ENCODE measurements around the gene ANO2. TPM values are rescaled to one million over a fixed set of nuclear protein-coding genes. Genes with fewer than 3 reads are reported as not detected.

Gene ANO2
- total RNA-seq, 2 experiments from 2014 or later, result not detected

GRCh38 chr12:5588176-5588575 lies 356.9 kb downstream of the ANO2 start:
- no peaks in the 10 kb centered on the region for H3K4me1 Mint-ChIP-seq (ENCODE audit: low read depth)
- H3K27ac Mint-ChIP-seq, result no peak overlapping the region
- intact Hi-C loops (cut with micrococcal nuclease), result no loop called here
- ATAC-seq (no peak), DNase-seq (no peak)
- H3K4me3 Mint-ChIP-seq, result no peak overlapping the region
- ChIA-PET POLR2A (no interaction called here), CTCF (no interaction called here)
- TF ChIP-seq CTCF (IDR thresholded peaks at IDR 0.05), result no peak
- no peaks in the 10 kb centered on the region for H3K9me3 Mint-ChIP-seq
- H3K27me3 Mint-ChIP-seq, result peaks cover 1% of the 10 kb centered on the region
- H3K36me3 Mint-ChIP-seq (ENCODE audit: low read depth), result no peaks in the 10 kb centered on the region

- no peak for ATAC-seq
- POLR2A ChIA-PET, result no interaction called here
Measured at GRCh38 chr12:5587711-5588121, 357.3 kb downstream of the ANO2 start.

GRCh38 chr12:5586201-5586600 lies 358.9 kb downstream of the ANO2 start:
- no peak for TF ChIP-seq CTCF (IDR thresholded peaks at IDR 0.05)
- no peak overlapping the region for H3K4me3 Mint-ChIP-seq
- H3K27ac Mint-ChIP-seq, result no peak overlapping the region
- intact Hi-C loops (cut with micrococcal nuclease), result no loop called here
- no peak for DNase-seq
- POLR2A ChIA-PET, result no interaction called here
- no peaks in the 10 kb centered on the region for H3K9me3 Mint-ChIP-seq
- H3K27me3 Mint-ChIP-seq, result peaks cover 2% of the 10 kb centered on the region
- CTCF ChIA-PET, result no interaction called here
- H3K36me3 Mint-ChIP-seq (ENCODE audit: low read depth), result no peaks in the 10 kb centered on the region
- no peak for ATAC-seq
- no peaks in the 10 kb centered on the region for H3K4me1 Mint-ChIP-seq (ENCODE audit: low read depth)

More at GRCh38 chr12:5587711-5588121, 357.3 kb downstream of the ANO2 start:
- Mint-ChIP-seq H3K27ac (no peak overlapping the region), H3K9me3 (no peaks in the 10 kb centered on the region), H3K36me3 (ENCODE audit: low read depth) (no peaks in the 10 kb centered on the region), H3K4me3 (no peak overlapping the region), H3K27me3 (peaks cover 1% of the 10 kb centered on the region), H3K4me1 (ENCODE audit: low read depth) (no peaks in the 10 kb centered on the region)
- intact Hi-C loops (cut with micrococcal nuclease), result no loop called here
- no peak for TF ChIP-seq CTCF (IDR thresholded peaks at IDR 0.05)
- CTCF ChIA-PET, result no interaction called here
- no peak for DNase-seq

GRCh38 chr12:5585178-5585577 lies 359.9 kb downstream of the ANO2 start:
- CTCF ChIA-PET, result no interaction called here
- DNase-seq (no peak), ATAC-seq (no peak)
- TF ChIP-seq CTCF (IDR thresholded peaks at IDR 0.05), result no peak
- Mint-ChIP-seq H3K27me3 (peaks cover 4% of the 10 kb centered on the region), H3K4me1 (ENCODE audit: low read depth) (no peaks in the 10 kb centered on the region), H3K9me3 (no peaks in the 10 kb centered on the region), H3K27ac (no peak overlapping the region), H3K36me3 (ENCODE audit: low read depth) (no peaks in the 10 kb centered on the region), H3K4me3 (no peak overlapping the region)
- intact Hi-C loops (cut with micrococcal nuclease), result no loop called here
- POLR2A ChIA-PET, result no interaction called here

- Mint-ChIP-seq H3K4me1 (ENCODE audit: low read depth) (no peaks in the 10 kb centered on the region), H3K4me3 (no peak overlapping the region), H3K27ac (no peak overlapping the region), H3K36me3 (ENCODE audit: low read depth) (no peaks in the 10 kb centered on the region), H3K27me3 (peaks cover 4% of the 10 kb centered on the region), H3K9me3 (no peaks in the 10 kb centered on the region)
- POLR2A ChIA-PET, result no interaction called here
- CTCF ChIA-PET, result no interaction called here
- intact Hi-C loops (cut with micrococcal nuclease), result no loop called here
- ATAC-seq (no peak), DNase-seq (no peak)
- no peak for TF ChIP-seq CTCF (IDR thresholded peaks at IDR 0.05)
Measured at GRCh38 chr12:5584412-5585175, 360.5 kb downstream of the ANO2 start.

Measured in activated CD8-positive, alpha-beta T cell treated with anti-CD3 and anti-CD28 coated beads for 36 hours (primary cell).